Tongue (tissue), 2 donors: ENCODE measurements around the gene ELL. TPM values are rescaled to one million over a fixed set of nuclear protein-coding genes. Genes with fewer than 3 reads are reported as not detected.
"Not testable (repeated sequence)": the region's sequence is repeated elsewhere in the genome, so short reads cannot be mapped to it uniquely, and the experiment has no call there.

Source experiments
- DNase-seq: peaks from one replicate; pipeline ENCODE4 v3.0.0-alpha.2; 2015
- total RNA-seq: library from RNA; depleted of rRNA; stranded (reverse); fragments of >200 nt; gene quantifications from one replicate; pipeline ENCODE4 v1.2.3, GENCODE V29; 2014

The ELL gene
- total RNA-seq, 1 donor from 2014 or later: 21.7 TPM

GRCh38 chr19:18422530-18423191, 99.2 kb downstream of the ELL start:
- peak; percentile 14 for DNase-seq

GRCh38 chr19:18421371-18421959, 100.4 kb downstream of the ELL start:
- no peak for DNase-seq

- DNase-seq: no peak
Observed at GRCh38 chr19:18420930-18421329, 100.9 kb downstream of the ELL start.

GRCh38 chr19:18419699-18420460, 102.0 kb downstream of the ELL start:
- peak; percentile 80 for DNase-seq

GRCh38 chr19:18419195-18419698, 102.6 kb downstream of the ELL start, which contains the start of gene SSBP4:
SSBP4 (plus strand) TSS chr19:18419398; CDS start chr19:18419649, 251 bp downstream.
- peak; percentile 92 for DNase-seq

- DNase-seq: no peak
Observed at GRCh38 chr19:18418483-18419194, 103.2 kb downstream of the ELL start.

- DNase-seq: no peak
Observed at GRCh38 chr19:18418029-18418482, 103.8 kb downstream of the ELL start.

- DNase-seq: peak; percentile 92
Observed at GRCh38 chr19:18417250-18418028, 104.4 kb downstream of the ELL start.

GRCh38 chr19:18416778-18417249, 105.1 kb downstream of the ELL start:
- DNase-seq: peak; percentile 96

GRCh38 chr19:18415178-18415867, 106.5 kb downstream of the ELL start:
- DNase-seq: peak; percentile 84

- DNase-seq: peak; percentile 32
Observed at GRCh38 chr19:18414504-18415177, 107.2 kb downstream of the ELL start.

- no peak for DNase-seq
Observed at GRCh38 chr19:18412610-18413239, 109.1 kb downstream of the ELL start.

- no peak for DNase-seq
Observed at GRCh38 chr19:18408053-18408476, 113.8 kb downstream of the ELL start.

- DNase-seq: no peak
Observed at GRCh38 chr19:18406749-18407148, 115.1 kb downstream of the ELL start.

GRCh38 chr19:18405754-18406153, 116.1 kb downstream of the ELL start:
- DNase-seq: not testable (repeated sequence)

GRCh38 chr19:18402455-18403248, 119.2 kb downstream of the ELL start:
- not testable (repeated sequence) for DNase-seq

- peak; percentile 90 for DNase-seq
Observed at GRCh38 chr19:18401580-18402112, 120.2 kb downstream of the ELL start.

- no peak for DNase-seq
Observed at GRCh38 chr19:18399008-18399407, 122.9 kb downstream of the ELL start.
